Measurements from ENCODE around the gene GALM.

Gene GALM

GRCh38 chr2:38778687-38779082, 112.8 kb downstream of the GALM start:
- no peak for DNase-seq

DNA sequence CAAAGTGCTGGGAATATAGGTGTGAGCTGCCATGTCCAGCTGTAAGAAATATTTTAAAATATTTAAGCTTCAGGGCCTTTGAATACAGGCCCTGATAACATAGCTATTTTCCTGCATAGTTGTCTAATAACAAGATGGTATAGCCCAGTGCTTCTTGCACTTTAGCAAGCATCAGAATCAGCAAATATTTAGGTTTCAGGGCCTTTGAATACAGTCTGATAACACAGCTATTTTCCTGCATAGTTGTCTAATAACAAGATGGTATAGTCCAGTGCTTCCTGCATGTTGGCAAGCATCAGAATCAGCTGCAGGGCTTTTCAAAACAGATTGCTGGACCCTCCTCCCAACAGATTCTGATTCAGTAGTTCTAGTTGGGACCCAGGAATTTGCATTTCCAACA, 117.7 kb downstream of the GALM start:
- no peak for DNase-seq
